ENCODE data around the gene MIB2. TPM values are rescaled to one million over a fixed set of nuclear protein-coding genes. Genes with fewer than 3 reads are reported as not detected.

MIB2 gene
- polyA plus RNA-seq, 1 donor from 2014 or later: 106 TPM

DNA sequence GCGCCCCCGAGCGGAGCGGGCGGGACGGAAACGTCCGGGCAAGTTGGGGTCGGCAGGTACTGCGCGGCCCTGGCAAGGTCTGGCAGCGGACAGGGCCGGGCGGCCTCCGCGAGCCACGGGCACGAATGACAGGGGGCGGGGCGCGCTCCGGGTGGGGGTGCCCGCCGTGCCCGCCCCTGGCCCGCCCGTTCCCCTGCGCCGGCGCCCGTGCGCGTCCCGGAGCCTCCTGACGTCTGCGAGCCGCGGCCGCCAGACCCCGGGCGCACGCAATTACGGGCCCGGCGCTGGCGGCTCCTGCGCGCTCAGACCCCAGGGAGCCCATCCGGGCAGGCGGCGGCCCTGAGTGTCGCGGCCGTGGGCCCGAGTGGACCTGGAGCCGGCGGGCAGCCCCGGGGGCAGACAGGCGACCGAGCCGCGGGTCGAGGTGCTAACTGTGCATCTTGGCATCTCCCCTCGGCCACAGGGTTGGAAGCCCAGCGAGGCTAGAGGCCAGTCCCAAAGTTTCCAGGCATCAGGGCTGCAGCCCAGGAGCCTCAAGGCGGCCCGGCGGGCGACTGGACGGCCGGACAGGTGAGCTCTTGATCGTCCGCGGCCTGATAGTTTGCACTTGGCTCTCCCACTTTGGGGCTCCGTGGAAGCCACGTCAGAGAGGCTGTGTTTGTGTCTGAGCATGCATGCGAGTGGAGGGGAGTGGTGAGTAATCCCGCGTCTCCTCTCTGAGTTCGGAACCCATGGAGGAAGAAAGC lies 918 bp downstream of the MIB2 start:
- no peaks in the 10 kb centered on the region for H3K27me3 ChIP-seq (ENCODE audit: insufficient read depth, low read depth, low read length)
- H3K9me3 ChIP-seq (ENCODE audit: low read length): no peaks in the 10 kb centered on the region
- peak overlapping the region; percentile 94 for H3K4me2 ChIP-seq (ENCODE audit: low read length)
- H4K20me1 ChIP-seq (ENCODE audit: insufficient read depth): no peaks in the 10 kb centered on the region
- H3K9ac ChIP-seq (ENCODE audit: low read length): peak overlapping the region; percentile 99
- H3K27ac ChIP-seq (ENCODE audit: low read length): no peak overlapping the region
- TF ChIP-seq, protein P1, sequence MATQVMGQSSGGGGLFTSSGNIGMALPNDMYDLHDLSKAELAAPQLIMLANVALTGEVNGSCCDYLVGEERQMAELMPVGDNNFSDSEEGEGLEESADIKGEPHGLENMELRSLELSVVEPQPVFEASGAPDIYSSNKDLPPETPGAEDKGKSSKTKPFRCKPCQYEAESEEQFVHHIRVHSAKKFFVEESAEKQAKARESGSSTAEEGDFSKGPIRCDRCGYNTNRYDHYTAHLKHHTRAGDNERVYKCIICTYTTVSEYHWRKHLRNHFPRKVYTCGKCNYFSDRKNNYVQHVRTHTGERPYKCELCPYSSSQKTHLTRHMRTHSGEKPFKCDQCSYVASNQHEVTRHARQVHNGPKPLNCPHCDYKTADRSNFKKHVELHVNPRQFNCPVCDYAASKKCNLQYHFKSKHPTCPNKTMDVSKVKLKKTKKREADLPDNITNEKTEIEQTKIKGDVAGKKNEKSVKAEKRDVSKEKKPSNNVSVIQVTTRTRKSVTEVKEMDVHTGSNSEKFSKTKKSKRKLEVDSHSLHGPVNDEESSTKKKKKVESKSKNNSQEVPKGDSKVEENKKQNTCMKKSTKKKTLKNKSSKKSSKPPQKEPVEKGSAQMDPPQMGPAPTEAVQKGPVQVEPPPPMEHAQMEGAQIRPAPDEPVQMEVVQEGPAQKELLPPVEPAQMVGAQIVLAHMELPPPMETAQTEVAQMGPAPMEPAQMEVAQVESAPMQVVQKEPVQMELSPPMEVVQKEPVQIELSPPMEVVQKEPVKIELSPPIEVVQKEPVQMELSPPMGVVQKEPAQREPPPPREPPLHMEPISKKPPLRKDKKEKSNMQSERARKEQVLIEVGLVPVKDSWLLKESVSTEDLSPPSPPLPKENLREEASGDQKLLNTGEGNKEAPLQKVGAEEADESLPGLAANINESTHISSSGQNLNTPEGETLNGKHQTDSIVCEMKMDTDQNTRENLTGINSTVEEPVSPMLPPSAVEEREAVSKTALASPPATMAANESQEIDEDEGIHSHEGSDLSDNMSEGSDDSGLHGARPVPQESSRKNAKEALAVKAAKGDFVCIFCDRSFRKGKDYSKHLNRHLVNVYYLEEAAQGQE (IDR thresholded peaks at IDR 0.05; ENCODE audit: borderline replicate concordance): no peak
- TF ChIP-seq EP300 (conservative IDR thresholded peaks at IDR 0.05; ENCODE audit: poor library complexity, severe bottlenecking) (no peak), MXI1 (conservative IDR thresholded peaks at IDR 0.05; ENCODE audit: poor library complexity, severe bottlenecking) (no peak), TAF1 (IDR thresholded peaks at IDR 0.05; ENCODE audit: low read depth) (no peak), RAD21 (conservative IDR thresholded peaks at IDR 0.05) (no peak), POLR2AphosphoS5 (IDR thresholded peaks at IDR 0.05) (no peak), SMC3 (conservative IDR thresholded peaks at IDR 0.05; ENCODE audit: poor library complexity) (no peak), EZH2 (IDR thresholded peaks at IDR 0.05; ENCODE audit: borderline replicate concordance, insufficient read depth, low read length, poor library complexity, severe bottlenecking) (no peak)
- TF ChIP-seq, protein P2, sequence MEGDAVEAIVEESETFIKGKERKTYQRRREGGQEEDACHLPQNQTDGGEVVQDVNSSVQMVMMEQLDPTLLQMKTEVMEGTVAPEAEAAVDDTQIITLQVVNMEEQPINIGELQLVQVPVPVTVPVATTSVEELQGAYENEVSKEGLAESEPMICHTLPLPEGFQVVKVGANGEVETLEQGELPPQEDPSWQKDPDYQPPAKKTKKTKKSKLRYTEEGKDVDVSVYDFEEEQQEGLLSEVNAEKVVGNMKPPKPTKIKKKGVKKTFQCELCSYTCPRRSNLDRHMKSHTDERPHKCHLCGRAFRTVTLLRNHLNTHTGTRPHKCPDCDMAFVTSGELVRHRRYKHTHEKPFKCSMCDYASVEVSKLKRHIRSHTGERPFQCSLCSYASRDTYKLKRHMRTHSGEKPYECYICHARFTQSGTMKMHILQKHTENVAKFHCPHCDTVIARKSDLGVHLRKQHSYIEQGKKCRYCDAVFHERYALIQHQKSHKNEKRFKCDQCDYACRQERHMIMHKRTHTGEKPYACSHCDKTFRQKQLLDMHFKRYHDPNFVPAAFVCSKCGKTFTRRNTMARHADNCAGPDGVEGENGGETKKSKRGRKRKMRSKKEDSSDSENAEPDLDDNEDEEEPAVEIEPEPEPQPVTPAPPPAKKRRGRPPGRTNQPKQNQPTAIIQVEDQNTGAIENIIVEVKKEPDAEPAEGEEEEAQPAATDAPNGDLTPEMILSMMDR (IDR thresholded peaks at IDR 0.05; ENCODE audit: poor library complexity, severe bottlenecking): no peak
- no peak overlapping the region for H2AFZ ChIP-seq (ENCODE audit: low read depth, low read length)
- H3K4me3 ChIP-seq (ENCODE audit: low read length): peak overlapping the region; percentile 100
- no peaks in the 10 kb centered on the region for H3K9me2 ChIP-seq (ENCODE audit: insufficient read depth, low read length)
- peaks cover 13% of the 10 kb centered on the region for H3K79me2 ChIP-seq (replicated peaks; ENCODE audit: insufficient read depth, low read length)
- H3K36me3 ChIP-seq (ENCODE audit: insufficient read depth, low read length): no peaks in the 10 kb centered on the region
- H3F3A ChIP-seq (ENCODE audit: insufficient read depth, low read length, poor library complexity, severe bottlenecking): no peaks in the 10 kb centered on the region

DNA sequence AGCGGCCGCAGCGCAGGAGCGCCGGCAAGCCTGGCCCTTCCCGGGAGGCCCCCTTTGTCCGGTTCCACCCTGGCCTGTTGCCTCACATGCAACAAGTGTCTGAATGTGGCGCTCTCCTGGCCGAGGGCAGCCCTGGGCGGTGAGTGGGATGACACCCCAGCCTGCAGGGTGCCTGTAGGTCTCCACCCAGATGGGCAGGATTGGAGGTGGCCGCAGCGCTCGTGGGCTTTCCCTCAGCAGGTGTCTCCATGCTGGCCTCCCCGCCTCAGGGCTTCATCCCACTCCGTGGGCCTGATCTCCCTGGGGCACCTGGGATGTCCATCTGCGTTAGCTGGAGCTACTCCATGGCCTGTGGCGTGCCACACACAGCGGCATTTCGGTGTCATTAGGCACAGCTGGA lies 1.5 kb downstream of the MIB2 start:
- Histone ChIP-seq H4K20me1 (ENCODE audit: insufficient read depth) (no peaks in the 10 kb centered on the region), H3K27ac (ENCODE audit: low read length) (no peak overlapping the region), H3K4me3 (ENCODE audit: low read length) (peak overlapping the region; percentile 100), H3K9me3 (ENCODE audit: low read length) (no peaks in the 10 kb centered on the region), H3K4me2 (ENCODE audit: low read length) (peak overlapping the region; percentile 94), H3K9me2 (ENCODE audit: insufficient read depth, low read length) (no peaks in the 10 kb centered on the region), H2AFZ (ENCODE audit: low read depth, low read length) (no peak overlapping the region), H3K27me3 (ENCODE audit: insufficient read depth, low read depth, low read length) (no peaks in the 10 kb centered on the region), H3K79me2 (replicated peaks; ENCODE audit: insufficient read depth, low read length) (peaks cover 13% of the 10 kb centered on the region), H3K9ac (ENCODE audit: low read length) (peak overlapping the region; percentile 99), H3K36me3 (ENCODE audit: insufficient read depth, low read length) (no peaks in the 10 kb centered on the region), H3F3A (ENCODE audit: insufficient read depth, low read length, poor library complexity, severe bottlenecking) (no peaks in the 10 kb centered on the region)
- TF ChIP-seq, protein P1 (IDR thresholded peaks at IDR 0.05; ENCODE audit: borderline replicate concordance): no peak
- TF ChIP-seq RAD21 (conservative IDR thresholded peaks at IDR 0.05) (no peak), MXI1 (conservative IDR thresholded peaks at IDR 0.05; ENCODE audit: poor library complexity, severe bottlenecking) (no peak), TAF1 (IDR thresholded peaks at IDR 0.05; ENCODE audit: low read depth) (no peak), SMC3 (conservative IDR thresholded peaks at IDR 0.05; ENCODE audit: poor library complexity) (no peak), EZH2 (IDR thresholded peaks at IDR 0.05; ENCODE audit: borderline replicate concordance, insufficient read depth, low read length, poor library complexity, severe bottlenecking) (no peak), EP300 (conservative IDR thresholded peaks at IDR 0.05; ENCODE audit: poor library complexity, severe bottlenecking) (no peak)
- TF ChIP-seq, protein P2 (IDR thresholded peaks at IDR 0.05; ENCODE audit: poor library complexity, severe bottlenecking): no peak
